ENCODE data around the gene AKAP14. TPM values are rescaled to one million over a fixed set of nuclear protein-coding genes. Genes with fewer than 3 reads are reported as not detected.
"Not testable (repeated sequence)": the region's sequence is repeated elsewhere in the genome, so short reads cannot be mapped to it uniquely, and the experiment has no call there.

The AKAP14 gene
- total RNA-seq, 1 experiment from 2014 or later, result not detected

DNA sequence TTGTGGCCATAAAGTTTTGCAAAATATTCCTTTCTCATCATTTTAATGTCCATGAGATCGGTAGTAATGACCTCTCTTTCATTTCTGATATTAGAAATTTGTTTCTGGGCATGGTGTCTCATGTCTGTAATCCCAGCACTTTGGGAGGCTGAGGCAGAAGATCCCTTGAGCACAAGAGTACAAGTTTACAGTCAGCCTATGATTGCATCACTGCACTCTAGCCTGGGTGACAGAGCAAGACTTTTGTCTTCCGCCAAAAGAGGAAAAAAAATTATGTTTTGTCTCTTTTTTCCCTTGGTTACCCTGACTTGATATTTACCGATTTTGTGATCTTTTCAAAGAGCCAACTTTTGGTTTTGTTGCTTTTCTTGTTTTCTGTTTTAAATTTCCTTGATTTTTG, 58.7 kb downstream of the AKAP14 start:
- DNase-seq, result no peak
- 0 out of 2 replicates have a peak, but pooled peaks cover 4% of the 10 kb centered on the region for H3K27me3 ChIP-seq
- H3K27ac ChIP-seq, result no peak overlapping the region
- no peaks in the 10 kb centered on the region for H3K36me3 ChIP-seq
- no peak overlapping the region for H3K4me3 ChIP-seq
- H3K9me3 ChIP-seq (replicated peaks), result no peaks in the 10 kb centered on the region
- H3K4me1 ChIP-seq, result no peaks in the 10 kb centered on the region

DNA sequence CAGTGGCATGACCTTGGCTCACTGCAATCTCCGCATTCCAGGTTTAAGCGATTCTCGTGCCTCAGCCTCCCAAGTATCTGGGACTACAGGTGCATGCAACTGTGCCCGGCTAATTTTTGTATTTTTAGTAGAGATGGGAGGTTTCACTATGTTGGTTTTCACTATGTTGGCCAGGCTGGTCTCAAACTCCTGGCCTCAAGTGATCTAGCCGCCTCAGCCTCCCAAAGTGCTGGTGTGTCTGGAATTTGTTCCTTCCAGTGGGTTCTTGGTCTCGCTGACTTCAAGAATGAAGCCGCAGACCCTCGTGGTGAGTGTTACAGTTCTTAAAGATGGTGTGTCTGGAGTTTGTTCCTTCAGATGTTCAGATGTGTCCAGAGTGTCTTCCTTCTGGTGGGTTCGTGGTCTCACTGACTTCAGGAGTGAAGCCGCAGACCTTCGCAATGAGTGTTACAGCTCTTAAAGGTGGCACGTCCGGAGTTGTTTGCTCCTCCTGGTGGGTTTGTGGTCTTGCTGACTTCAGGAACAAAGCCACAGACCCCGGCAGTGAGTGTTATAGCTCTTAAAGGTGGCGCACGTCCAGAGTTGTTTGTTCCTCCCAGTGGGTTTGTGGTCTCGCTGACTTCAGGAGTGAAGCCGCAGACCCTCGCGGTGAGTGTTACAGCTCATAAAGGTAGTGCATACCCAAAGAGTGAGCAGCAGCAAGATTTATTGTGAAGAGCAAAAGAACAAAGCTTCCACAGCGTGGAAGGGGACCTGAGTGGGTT, 60.3 kb downstream of the AKAP14 start:
- H3K9me3 ChIP-seq (replicated peaks); H3K4me1 ChIP-seq; H3K36me3 ChIP-seq; H3K27ac ChIP-seq; H3K4me3 ChIP-seq; DNase-seq; H3K27me3 ChIP-seq: not testable (repeated sequence)

DNA sequence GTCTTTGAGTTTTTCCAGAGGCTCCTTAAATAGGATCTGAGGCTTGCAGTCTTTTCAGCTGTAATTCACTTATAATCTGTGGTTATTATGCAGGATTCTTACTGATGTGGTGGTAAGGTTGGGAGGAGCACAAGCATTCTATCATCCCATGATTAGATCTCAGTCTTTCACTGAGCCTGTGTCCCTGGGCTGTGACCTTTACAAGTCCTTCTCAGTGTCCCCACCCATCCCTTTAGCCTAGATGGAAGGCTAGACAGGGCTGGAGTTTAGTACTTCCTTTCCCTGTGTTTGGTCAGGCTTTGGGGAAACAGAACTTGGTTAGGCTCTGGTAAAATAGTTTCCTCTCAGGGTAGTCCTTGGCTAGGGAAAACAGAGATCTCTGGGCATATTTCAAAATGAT, 64.9 kb downstream of the AKAP14 start:
- Histone ChIP-seq H3K36me3 (no peaks in the 10 kb centered on the region), H3K27me3 (no peaks in the 10 kb centered on the region), H3K27ac (no peak overlapping the region), H3K4me1 (no peaks in the 10 kb centered on the region), H3K9me3 (replicated peaks) (no peaks in the 10 kb centered on the region), H3K4me3 (no peak overlapping the region)
- DNase-seq, result no peak

DNA sequence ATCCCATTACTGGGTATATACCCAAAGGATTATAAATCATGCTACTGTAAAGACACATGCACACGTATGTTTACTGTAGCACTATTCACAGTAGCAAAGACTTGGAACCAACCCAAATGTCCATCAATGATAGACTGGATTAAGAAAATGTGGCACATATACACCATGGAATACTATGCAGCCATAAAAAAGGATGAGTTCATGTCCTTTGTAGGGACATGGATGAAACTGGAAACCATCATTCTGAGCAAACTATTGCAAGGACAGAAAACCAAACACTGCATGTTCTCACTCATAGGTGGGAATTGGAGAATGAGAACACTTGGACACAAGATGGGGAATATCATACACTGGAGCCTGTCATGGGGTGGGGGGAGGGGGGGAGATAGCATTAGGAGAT, 71.1 kb downstream of the AKAP14 start:
- not testable (repeated sequence) for H3K27ac ChIP-seq; H3K4me3 ChIP-seq; DNase-seq; H3K27me3 ChIP-seq; H3K36me3 ChIP-seq; H3K9me3 ChIP-seq (replicated peaks); H3K4me1 ChIP-seq

Other genes starting within 250 kb of the AKAP14 start
- 70.9 and 73.8 TPM in 2 replicates for gene SEPTIN6, start 202.7 kb upstream of the AKAP14 start, total RNA-seq (2014; rRNA removed; shearing (Covaris generic))
- not detected in 2 replicates for gene SOWAHD, start 137.3 kb upstream of the AKAP14 start, total RNA-seq (2014; rRNA removed; shearing (Covaris generic))
- gene RPL39, start 104.3 kb upstream of the AKAP14 start, total RNA-seq (2014; rRNA removed; shearing (Covaris generic)), result 7,998 and 9,259 TPM in 2 replicates
- gene UPF3B, start 42.9 kb upstream of the AKAP14 start, total RNA-seq (2014; rRNA removed; shearing (Covaris generic)), result 25.1 and 33.9 TPM in 2 replicates
- gene RNF113A, start 24.2 kb upstream of the AKAP14 start, total RNA-seq (2014; rRNA removed; shearing (Covaris generic)), result 48.5 and 51.9 TPM in 2 replicates
- 278 and 293 TPM in 2 replicates for gene NDUFA1, start 24.1 kb upstream of the AKAP14 start, total RNA-seq (2014; rRNA removed; shearing (Covaris generic))
- gene NKAP, start 47.9 kb downstream of the AKAP14 start, total RNA-seq (2014; rRNA removed; shearing (Covaris generic)), result 14.2 and 15.3 TPM in 2 replicates
- not detected in 2 replicates for gene RHOXF2B, start 181.8 kb downstream of the AKAP14 start, total RNA-seq (2014; rRNA removed; shearing (Covaris generic))
- not detected in 2 replicates for gene RHOXF1, start 220.0 kb downstream of the AKAP14 start, total RNA-seq (2014; rRNA removed; shearing (Covaris generic))